ENCODE results near the gene GMDS.

GMDS gene

DNA sequence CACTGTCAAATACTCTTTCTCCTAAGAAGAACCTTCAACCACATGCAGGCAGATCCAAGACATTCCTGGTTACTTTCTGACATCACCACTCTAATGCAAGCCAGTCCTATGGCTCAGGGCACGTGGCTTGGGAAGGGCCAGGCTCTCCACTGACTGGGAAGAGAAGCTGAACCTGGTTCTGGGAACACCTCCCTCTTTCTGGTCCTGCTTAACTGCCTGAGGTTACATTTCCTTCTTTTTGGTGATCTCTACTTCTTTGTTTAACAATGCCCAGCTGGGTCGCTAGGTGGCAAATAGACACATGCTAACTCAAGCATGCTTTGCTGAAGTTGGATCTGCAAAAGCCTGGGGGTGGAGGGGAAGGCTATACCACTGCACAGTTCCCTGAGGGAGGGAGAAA is 249.8 kb downstream of the GMDS start:
- H3K4me1 ChIP-seq (ENCODE audit: control insufficient read depth, insufficient read depth, low read length, poor library complexity, severe bottlenecking): no peaks in the 10 kb centered on the region
- no peaks in the 10 kb centered on the region for H3K9me3 ChIP-seq (ENCODE audit: control insufficient read depth, low read length)
- WGBS, 2 experiments (ENCODE audit: insufficient coverage in 2 of 2): 70 to 84% methylated on average over 1 to 2 of the region's 2 CpGs
- no peaks in the 10 kb centered on the region for H3K36me3 ChIP-seq (ENCODE audit: control insufficient read depth, insufficient read depth, low read length)
- H3K27ac ChIP-seq (ENCODE audit: low read depth, low read length, severe bottlenecking): no peak overlapping the region
- H3K4me3 ChIP-seq (ENCODE audit: extremely low read depth, insufficient read depth, low read length, poor library complexity, severe bottlenecking): no peak overlapping the region

DNA sequence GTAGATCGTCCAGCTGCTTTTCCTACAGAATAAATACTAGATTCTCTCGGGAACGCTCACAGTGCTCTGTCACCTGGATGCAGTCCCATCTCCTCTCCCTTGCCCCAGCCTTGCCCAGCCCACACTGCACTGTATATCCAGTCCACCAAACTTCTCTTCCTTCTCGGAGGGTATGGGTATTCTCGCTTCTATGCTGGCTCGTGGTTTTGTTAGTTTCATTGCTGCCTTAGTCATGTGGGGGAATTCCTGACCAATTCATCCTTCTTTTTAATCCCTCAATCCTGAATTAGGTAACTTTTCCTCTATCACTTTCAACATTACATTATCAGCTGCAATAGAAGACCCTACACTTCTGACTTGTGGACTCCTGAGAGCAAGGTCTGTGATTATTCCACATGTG is 252.4 kb downstream of the GMDS start:
- WGBS, 2 experiments (ENCODE audit: insufficient coverage in 2 of 2): 75 to 94% methylated on average over 3 of the region's 6 CpGs
- no peak overlapping the region for H3K4me3 ChIP-seq (ENCODE audit: extremely low read depth, insufficient read depth, low read length, poor library complexity, severe bottlenecking)
- no peak overlapping the region for H3K27ac ChIP-seq (ENCODE audit: low read depth, low read length, severe bottlenecking)
- no peaks in the 10 kb centered on the region for H3K36me3 ChIP-seq (ENCODE audit: control insufficient read depth, insufficient read depth, low read length)
- no peaks in the 10 kb centered on the region for H3K9me3 ChIP-seq (ENCODE audit: control insufficient read depth, low read length)
- no peaks in the 10 kb centered on the region for H3K4me1 ChIP-seq (ENCODE audit: control insufficient read depth, insufficient read depth, low read length, poor library complexity, severe bottlenecking)

DNA sequence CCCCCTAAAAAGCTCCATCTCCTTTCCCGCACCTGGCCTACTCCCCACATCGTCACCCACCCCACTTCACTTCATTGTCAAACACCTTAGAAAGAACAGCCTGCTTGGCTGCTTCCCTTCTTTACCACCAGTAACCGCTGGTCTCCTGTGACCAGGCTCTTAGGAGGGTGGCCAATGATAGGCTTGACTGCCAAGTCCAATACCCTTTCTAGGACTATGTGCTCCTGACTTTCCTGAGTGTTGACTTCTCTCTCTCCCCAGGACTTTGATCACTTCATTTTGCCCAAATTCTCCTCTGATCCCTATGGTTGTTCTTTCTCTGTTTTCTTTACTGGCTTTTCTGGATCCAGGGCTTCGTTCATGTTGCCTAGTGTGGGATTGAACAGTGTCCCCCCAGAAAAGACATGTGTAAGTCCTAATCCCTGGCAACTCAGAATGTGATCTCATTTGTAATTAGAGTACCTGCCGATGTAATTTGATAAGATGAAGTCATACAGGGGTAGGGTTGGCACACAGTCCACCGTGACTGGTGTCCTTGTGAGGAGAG is 254.0 kb downstream of the GMDS start:
- no peaks in the 10 kb centered on the region for H3K9me3 ChIP-seq (ENCODE audit: control insufficient read depth, low read length)
- H3K27ac ChIP-seq (ENCODE audit: low read depth, low read length, severe bottlenecking): no peak overlapping the region
- H3K4me1 ChIP-seq (ENCODE audit: control insufficient read depth, insufficient read depth, low read length, poor library complexity, severe bottlenecking): no peaks in the 10 kb centered on the region
- no peak overlapping the region for H3K4me3 ChIP-seq (ENCODE audit: extremely low read depth, insufficient read depth, low read length, poor library complexity, severe bottlenecking)
- no peaks in the 10 kb centered on the region for H3K36me3 ChIP-seq (ENCODE audit: control insufficient read depth, insufficient read depth, low read length)
- 89 to 90% methylated on average over 4 to 6 of the region's 6 CpGs for WGBS, 2 experiments (ENCODE audit: insufficient coverage in 2 of 2)

DNA sequence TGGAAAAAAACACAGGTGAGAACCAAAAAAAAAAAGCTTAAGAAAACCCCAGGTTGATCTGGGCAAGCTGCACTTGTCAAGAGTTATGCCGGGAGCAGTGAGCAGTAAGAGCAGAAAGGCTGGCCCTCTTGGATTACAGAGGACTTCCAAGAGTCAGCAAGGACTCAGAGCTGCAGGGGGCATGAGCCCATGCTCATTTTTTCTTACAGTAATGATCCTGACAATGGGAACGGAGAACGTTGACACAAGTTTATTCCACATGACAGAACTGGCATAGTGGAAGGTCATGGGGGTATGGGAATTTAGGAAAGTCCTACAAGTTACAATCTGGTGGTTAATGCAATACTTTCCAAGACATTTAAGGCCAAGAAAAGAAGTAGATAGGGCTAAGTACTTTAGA is 256.6 kb downstream of the GMDS start:
- H3K4me1 ChIP-seq (ENCODE audit: control insufficient read depth, insufficient read depth, low read length, poor library complexity, severe bottlenecking): no peaks in the 10 kb centered on the region
- H3K36me3 ChIP-seq (ENCODE audit: control insufficient read depth, insufficient read depth, low read length): no peaks in the 10 kb centered on the region
- no peak overlapping the region for H3K27ac ChIP-seq (ENCODE audit: low read depth, low read length, severe bottlenecking)
- H3K9me3 ChIP-seq (ENCODE audit: control insufficient read depth, low read length): no peaks in the 10 kb centered on the region
- no peak overlapping the region for H3K4me3 ChIP-seq (ENCODE audit: extremely low read depth, insufficient read depth, low read length, poor library complexity, severe bottlenecking)
- WGBS, 2 experiments (ENCODE audit: insufficient coverage in 2 of 2): 89 to 100% methylated on average over 1 to 3 of the region's 3 CpGs

DNA sequence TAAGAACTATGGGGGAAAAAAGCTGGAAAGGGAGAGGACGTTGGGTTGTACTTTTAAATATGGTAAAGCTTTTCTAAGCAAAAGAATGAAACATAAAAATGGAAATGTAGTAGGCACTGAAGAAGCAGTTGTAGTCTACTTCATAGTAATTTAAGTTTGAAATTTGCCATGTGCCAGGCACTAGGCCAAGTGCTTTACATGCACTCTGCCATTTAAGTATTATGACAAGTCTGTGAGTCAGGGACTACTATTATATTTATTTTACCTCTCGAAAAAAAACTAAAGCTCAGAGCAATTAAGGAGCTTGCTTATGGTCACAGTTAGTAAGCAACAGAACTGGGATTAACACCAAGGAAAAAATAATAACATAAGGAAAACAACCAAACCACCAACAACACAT is 257.8 kb downstream of the GMDS start:
- WGBS, 2 experiments (ENCODE audit: insufficient coverage in 2 of 2): 0 to 6% methylated on average over 1 of the region's 2 CpGs

DNA sequence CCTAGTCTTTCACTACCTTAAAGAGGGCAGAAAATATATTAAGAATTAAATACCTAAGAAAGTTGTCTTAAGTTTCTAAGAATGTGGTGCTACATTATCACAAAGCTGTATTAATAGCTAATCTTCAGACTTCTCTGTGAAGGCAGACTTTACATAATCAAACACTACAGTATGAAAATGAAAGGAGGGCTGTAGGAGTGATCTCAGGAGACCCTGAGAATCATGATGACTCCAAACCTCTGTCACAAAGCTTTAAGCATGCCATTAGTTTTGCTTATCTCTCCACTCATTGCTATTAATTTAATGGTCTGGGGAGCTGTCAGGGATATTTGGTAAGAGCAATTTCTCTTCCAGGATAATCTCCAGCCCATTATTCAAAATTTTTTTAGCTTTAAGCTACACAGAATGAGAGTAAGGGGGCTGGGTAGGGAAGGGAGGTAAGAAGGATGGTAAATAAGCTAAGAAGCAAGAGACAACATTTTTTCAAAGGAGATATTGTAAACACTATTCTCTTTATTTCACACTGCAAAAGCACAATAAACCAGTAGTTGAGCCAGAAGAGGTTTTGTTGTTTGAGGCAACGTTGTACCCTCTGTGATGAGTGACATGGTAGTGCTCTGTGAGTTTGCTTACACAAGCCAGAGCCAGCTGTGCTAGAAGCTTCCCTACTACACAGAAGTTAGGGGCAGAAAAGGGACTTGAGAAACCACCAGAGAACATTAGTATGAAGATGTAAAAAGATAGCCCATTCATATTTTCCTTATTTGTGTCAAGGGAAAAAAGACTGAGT is 258.8 kb downstream of the GMDS start:
- WGBS, 2 experiments (ENCODE audit: insufficient coverage in 2 of 2): no CpG with 5 or more reads among the region's 1 CpG
- H3K27ac ChIP-seq (ENCODE audit: low read depth, low read length, severe bottlenecking): no peak overlapping the region
- no peaks in the 10 kb centered on the region for H3K9me3 ChIP-seq (ENCODE audit: control insufficient read depth, low read length)
- no peaks in the 10 kb centered on the region for H3K4me1 ChIP-seq (ENCODE audit: control insufficient read depth, insufficient read depth, low read length, poor library complexity, severe bottlenecking)
- no peaks in the 10 kb centered on the region for H3K36me3 ChIP-seq (ENCODE audit: control insufficient read depth, insufficient read depth, low read length)
- H3K4me3 ChIP-seq (ENCODE audit: extremely low read depth, insufficient read depth, low read length, poor library complexity, severe bottlenecking): no peak overlapping the region

More for the DNA sequence above, 257.8 kb downstream of the GMDS start:
- no peaks in the 10 kb centered on the region for H3K36me3 ChIP-seq (ENCODE audit: control insufficient read depth, insufficient read depth, low read length)
- H3K4me3 ChIP-seq (ENCODE audit: extremely low read depth, insufficient read depth, low read length, poor library complexity, severe bottlenecking): no peak overlapping the region
- H3K27ac ChIP-seq (ENCODE audit: low read depth, low read length, severe bottlenecking): no peak overlapping the region
- no peaks in the 10 kb centered on the region for H3K4me1 ChIP-seq (ENCODE audit: control insufficient read depth, insufficient read depth, low read length, poor library complexity, severe bottlenecking)
- no peaks in the 10 kb centered on the region for H3K9me3 ChIP-seq (ENCODE audit: control insufficient read depth, low read length)

DNA sequence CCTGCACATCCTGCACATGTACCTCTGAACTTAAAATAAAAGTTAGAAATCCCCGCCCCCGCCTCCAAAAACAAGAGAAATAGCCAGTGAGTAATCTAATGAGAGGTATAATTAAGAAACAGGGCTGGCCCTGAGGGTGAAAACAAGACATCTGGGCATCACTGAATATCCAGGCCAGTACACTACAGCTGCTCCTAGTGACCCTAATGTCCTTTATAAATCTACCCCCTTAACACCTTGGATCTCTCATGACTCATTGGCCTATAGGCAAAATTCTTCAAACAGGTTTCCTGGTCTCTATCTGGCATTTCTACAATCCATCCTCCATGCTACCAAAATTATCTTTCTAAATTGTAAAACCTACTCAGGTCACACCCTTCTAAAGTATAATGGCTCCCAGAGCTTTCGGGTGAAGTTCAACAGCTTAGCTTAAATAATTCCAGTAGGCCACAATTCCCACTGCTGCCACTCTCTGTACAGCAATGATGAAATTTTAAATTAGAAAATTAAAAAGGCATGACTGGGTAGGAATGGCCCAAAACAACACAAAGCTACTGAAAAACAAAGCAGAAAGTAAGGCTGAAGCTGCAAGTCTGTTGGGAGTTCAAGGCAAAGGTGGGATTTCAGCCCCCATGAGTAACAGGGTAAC is 260.9 kb downstream of the GMDS start:
- H3K27ac ChIP-seq (ENCODE audit: low read depth, low read length, severe bottlenecking): no peak overlapping the region
- no peaks in the 10 kb centered on the region for H3K9me3 ChIP-seq (ENCODE audit: control insufficient read depth, low read length)
- H3K4me3 ChIP-seq (ENCODE audit: extremely low read depth, insufficient read depth, low read length, poor library complexity, severe bottlenecking): no peak overlapping the region
- WGBS, 2 experiments (ENCODE audit: insufficient coverage in 2 of 2): 80 to 100% methylated on average over 1 of the region's 3 CpGs
- no peaks in the 10 kb centered on the region for H3K4me1 ChIP-seq (ENCODE audit: control insufficient read depth, insufficient read depth, low read length, poor library complexity, severe bottlenecking)
- H3K36me3 ChIP-seq (ENCODE audit: control insufficient read depth, insufficient read depth, low read length): no peaks in the 10 kb centered on the region

DNA sequence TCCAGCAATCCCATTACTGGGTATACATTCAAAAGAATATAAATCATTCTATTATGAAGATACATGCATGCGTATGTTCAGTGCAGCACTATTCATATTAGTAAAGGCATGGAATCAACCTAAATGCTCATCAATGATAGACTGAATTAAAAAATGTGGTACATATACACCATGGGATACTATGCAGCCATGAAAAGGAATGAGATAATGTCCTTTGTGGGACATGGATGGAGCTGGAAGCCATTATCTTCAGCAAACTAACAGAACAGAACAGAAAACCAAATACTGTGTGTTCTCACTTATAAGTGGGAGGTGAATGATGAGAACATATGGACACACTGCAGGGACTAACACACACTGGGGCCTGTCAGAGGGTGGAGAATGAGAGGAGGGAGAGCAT is 261.6 kb downstream of the GMDS start:
- Histone ChIP-seq H3K4me3 (ENCODE audit: extremely low read depth, insufficient read depth, low read length, poor library complexity, severe bottlenecking) (no peak overlapping the region), H3K9me3 (ENCODE audit: control insufficient read depth, low read length) (no peaks in the 10 kb centered on the region), H3K27ac (ENCODE audit: low read depth, low read length, severe bottlenecking) (no peak overlapping the region), H3K4me1 (ENCODE audit: control insufficient read depth, insufficient read depth, low read length, poor library complexity, severe bottlenecking) (no peaks in the 10 kb centered on the region), H3K36me3 (ENCODE audit: control insufficient read depth, insufficient read depth, low read length) (no peaks in the 10 kb centered on the region)
- WGBS, 2 experiments (ENCODE audit: insufficient coverage in 2 of 2): no CpG with 5 or more reads among the region's 1 CpG

DNA sequence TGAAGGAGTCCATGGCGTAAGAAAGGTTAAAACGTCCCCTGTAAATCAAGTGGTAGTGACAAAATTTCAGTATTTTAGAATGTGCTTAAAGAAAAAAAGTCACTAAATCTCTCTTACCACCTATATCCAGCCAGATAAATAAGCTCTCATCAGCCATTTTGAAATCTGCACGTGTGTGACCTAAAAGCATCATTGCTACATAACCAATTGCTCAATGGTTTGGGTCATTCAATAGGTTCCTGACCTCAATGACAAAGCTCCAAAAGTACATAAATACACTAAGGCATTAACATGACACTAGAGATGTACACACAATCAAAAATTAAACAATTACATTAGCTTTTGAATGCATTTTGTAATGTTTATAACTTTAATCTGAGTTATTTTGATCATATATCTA is 272.4 kb downstream of the GMDS start:
- Histone ChIP-seq H3K36me3 (ENCODE audit: control insufficient read depth, insufficient read depth, low read length) (no peaks in the 10 kb centered on the region), H3K27ac (ENCODE audit: low read depth, low read length, severe bottlenecking) (no peak overlapping the region), H3K9me3 (ENCODE audit: control insufficient read depth, low read length) (no peaks in the 10 kb centered on the region), H3K4me3 (ENCODE audit: extremely low read depth, insufficient read depth, low read length, poor library complexity, severe bottlenecking) (no peak overlapping the region), H3K4me1 (ENCODE audit: control insufficient read depth, insufficient read depth, low read length, poor library complexity, severe bottlenecking) (no peaks in the 10 kb centered on the region)
- 100% methylated on average over 1 of the region's 3 CpGs for WGBS, 2 experiments (ENCODE audit: insufficient coverage in 2 of 2)

DNA sequence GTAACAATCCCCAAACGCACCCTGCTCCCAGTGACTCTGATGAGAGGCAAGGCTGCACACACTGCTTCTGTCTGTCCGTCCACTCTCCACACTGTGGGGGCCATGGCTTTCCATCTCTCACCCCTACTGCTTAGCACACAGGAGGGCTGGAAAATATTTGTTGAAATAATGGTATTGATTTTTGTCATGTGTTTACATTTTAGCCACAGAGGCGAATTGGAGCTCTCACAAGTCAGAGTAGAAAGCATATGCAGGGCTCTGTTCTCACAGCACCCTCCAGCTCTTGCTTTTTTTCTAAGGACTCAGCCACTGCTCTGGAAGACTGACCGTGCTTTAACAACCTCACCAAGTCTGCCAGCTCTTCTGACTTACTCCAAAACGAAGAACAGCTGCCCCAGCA is 273.8 kb downstream of the GMDS start:
- 71 to 83% methylated on average over 2 of the region's 5 CpGs for WGBS, 2 experiments (ENCODE audit: insufficient coverage in 2 of 2)
- Histone ChIP-seq H3K4me1 (ENCODE audit: control insufficient read depth, insufficient read depth, low read length, poor library complexity, severe bottlenecking) (no peaks in the 10 kb centered on the region), H3K36me3 (ENCODE audit: control insufficient read depth, insufficient read depth, low read length) (no peaks in the 10 kb centered on the region), H3K9me3 (ENCODE audit: control insufficient read depth, low read length) (no peaks in the 10 kb centered on the region), H3K27ac (ENCODE audit: low read depth, low read length, severe bottlenecking) (no peak overlapping the region), H3K4me3 (ENCODE audit: extremely low read depth, insufficient read depth, low read length, poor library complexity, severe bottlenecking) (no peak overlapping the region)

DNA sequence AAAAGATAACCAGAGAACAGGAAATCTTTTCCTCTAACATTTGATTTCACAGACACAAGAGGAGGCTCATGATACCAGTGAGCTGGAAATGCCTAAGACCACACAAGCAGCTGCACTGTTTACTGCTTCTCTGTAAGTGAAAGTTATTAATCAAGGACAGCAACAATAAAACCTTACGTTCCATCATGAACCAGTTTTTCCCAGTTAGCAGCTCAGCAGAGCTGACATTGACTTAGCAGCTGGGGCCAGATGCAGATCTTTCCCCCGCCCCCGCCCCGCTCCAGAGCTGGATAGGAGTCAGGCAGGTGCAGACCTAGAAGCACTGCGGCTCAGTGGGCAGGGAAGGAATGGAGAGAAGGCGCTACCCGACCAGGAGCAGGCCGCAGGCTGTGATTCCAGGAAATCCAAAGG is 275.2 kb downstream of the GMDS start:
- H3K36me3 ChIP-seq (ENCODE audit: control insufficient read depth, insufficient read depth, low read length): no peaks in the 10 kb centered on the region
- H3K4me3 ChIP-seq (ENCODE audit: extremely low read depth, insufficient read depth, low read length, poor library complexity, severe bottlenecking): no peak overlapping the region
- H3K9me3 ChIP-seq (ENCODE audit: control insufficient read depth, low read length): no peaks in the 10 kb centered on the region
- 93 to 98% methylated on average over 7 to 8 of the region's 8 CpGs for WGBS, 2 experiments (ENCODE audit: insufficient coverage in 2 of 2)
- H3K4me1 ChIP-seq (ENCODE audit: control insufficient read depth, insufficient read depth, low read length, poor library complexity, severe bottlenecking): no peaks in the 10 kb centered on the region
- H3K27ac ChIP-seq (ENCODE audit: low read depth, low read length, severe bottlenecking): no peak overlapping the region
